Glomerular visceral epithelial cell (primary cell): ENCODE results near the gene FXYD6.
"Not testable (repeated sequence)": the region's sequence is repeated elsewhere in the genome, so short reads cannot be mapped to it uniquely, and the experiment has no call there.

Experiments
- DNase-seq: peaks from one replicate; pipeline ENCODE4 v3.0.0-alpha.2; 2016; ENCODE audit errors: extremely low spot score

The FXYD6 gene

DNA sequence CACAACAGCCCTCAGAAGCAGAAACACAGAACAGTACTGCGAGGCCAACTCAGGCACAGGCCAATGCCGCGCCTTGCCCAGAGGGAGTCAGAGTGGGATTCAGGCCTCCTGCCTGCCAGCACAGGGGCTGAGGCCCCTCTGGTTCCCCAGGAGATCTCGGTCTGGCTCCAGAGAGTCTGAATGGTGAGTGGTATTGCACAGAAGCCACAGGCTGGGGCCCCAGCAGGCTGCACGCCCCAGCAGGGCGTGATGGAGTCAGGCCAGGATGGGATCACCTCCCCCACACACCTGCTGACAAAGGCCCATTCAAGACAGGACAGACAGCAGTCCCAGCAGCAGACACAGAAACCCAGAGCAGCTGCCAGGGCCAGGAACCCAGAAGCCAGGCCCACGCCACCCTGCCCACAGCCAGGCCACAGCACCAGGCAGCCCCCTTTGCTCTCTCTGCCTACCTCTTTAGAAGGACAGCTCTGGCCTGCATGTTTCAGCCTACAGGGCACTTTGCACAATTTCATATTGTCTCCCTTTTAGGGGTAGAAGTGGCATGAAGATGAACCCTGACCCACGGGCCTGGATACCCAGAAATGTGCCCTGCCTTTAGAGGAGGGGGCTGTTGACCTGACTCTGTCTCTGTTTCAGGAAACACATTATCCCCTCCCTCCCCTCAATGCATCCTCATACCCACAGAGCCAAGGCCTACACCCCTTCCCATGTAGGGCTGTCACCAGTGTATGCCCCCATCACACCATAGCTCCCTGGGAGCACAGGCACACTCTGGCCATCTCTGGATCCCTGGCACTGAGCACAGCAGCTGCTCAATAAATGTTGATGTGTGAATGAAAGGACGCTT is 6.1 kb downstream of the FXYD6 start:
- no peak for DNase-seq

DNA sequence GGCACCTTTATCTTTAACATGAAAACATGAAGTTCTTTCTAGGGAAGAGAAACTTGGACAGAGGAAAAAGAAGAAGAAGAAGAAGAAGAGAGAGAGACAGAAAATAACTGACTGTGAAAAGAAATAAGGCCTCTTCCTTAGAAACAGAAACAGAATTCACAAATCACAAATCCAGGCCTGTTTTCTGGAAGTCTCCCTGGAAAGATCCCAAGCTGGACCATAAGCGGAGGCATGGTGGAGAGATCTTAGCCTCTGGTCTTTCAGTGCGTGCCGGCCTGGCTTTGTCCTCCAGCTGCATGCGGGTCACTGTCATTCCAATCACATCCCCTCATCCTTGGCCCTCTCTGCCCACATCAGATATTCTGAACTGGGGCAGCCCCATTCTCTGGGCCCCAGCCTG is 6.9 kb downstream of the FXYD6 start:
- no peak for DNase-seq

DNA sequence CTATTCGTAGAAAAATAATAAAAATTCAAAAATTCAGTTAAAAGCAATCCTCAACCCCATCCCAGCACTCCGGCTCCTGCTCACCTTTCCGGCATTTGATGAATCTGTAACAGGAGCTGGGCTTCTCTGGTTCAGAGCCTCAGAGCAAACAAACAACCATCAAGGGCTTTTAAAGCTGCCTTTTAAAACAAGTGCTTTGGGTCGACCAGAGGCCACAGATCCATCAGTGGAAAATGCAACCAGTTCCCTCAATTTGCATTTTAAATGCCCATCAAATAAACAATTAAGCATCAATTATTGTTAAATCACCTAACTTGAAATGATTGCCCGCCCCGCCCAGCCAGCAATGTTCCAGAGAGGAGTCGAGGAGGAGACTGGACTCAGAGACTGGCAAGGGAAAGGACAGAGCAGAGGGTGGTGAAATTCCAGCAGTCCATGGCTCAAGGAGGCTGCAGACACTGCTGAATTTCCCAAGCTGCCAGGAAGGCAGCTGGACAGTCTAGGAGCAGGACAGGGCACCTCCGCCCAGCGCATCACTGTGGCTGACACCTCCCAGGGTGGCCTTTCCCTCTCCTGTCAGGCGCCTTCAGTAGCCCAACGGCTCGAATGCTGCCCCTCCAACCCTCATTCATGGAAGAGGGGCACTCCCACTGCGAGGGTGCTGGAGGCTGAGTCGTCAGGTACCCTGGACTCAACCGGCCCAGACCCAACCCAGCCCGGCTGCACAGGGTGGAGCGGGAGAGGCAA is 7.5 kb downstream of the FXYD6 start:
- no peak for DNase-seq

DNA sequence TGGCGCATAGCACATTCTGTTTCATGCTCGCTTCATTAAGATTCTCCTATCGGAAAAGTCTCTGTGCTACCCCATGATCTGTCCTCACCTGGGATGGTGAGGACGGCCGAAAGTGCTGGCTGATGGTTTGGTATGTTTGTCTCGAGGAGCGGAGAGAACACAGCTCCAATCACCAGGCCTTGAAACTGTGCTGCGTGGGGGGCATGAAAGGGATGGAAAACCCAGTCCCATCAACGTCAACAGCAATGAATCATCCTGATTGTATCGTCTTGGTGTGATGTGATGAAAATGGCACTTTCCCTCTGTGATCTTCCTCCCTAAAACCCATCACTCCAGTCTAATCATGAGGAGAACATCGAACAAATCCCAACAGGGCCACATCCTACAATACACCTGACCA is 8.4 kb downstream of the FXYD6 start:
- no peak for DNase-seq

DNA sequence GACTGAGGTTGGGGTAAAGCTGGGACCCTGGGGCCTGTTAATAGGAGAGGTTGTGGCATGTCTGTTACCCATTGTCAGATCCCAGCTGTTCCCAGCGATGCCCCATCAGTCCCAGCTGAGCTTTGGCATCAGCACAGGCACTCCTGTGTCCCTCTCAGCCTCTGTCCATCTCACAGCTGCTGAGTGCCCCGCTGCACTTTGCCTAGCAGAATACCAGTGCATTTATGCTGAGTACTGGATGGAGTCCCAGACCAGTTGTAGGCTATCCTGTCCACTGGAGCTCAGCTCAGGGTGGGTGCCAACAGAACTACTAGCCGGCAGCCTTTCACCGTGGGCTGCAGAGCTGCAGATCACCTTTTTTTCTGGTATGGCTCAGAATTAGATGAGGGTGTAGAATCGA is 9.9 kb downstream of the FXYD6 start:
- DNase-seq = no peak

DNA sequence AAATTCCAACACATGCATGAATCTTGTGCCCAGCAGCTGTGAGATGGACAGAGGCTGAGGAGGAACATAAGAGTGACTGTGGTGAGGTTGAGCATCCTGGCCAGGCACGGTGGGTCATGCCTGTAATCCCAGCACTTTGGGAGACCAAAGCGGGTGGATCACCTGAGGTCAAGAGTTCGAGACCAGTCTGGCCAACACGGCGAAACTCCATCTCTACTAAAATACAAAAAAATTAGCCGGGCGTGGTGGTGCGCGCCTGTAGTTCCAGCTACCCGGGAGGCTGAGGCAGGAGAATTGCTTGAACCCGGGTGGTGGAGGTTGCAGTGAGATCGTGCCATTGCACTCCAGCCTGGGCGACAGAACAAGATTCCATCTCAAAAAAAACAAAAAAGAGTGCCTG is 10.9 kb downstream of the FXYD6 start:
- DNase-seq = not testable (repeated sequence)

DNA sequence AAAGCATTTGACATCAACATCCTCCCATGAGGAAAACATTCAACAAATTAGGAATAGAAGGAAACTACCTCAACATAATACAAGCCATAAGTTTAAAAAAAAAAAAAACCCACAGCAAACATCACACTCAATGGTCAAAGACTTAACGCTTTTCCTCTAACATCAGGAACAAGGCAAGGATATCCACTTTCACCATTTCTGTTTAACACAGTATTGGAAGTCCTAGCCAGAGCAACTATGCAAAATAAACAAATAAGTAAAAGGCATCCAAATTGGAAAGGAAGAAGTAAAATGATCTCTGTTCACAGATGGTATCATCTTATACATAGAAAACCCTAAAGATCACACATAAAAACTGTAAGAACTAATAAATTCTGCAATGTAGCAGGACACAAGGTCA is 13.1 kb downstream of the FXYD6 start:
- DNase-seq = no peak

DNA sequence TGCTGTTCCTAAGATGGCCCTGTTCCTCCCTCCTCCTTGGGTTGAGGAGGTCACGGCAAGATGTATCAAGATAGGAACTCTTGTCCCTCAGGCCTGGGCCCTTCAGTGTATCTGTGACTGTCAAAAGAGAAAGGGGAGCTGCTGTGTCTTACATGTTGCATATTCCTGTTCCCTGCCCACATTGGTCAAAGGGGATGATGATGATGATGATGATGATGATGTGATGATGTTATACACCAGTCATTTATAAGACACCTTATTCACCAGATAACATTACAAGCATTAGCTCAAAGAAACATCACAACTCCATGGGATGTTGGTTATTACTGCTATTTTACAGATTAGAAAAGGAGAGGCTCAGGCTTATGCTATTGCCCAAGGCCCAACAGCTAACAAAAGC is 13.7 kb downstream of the FXYD6 start:
- DNase-seq = no peak

DNA sequence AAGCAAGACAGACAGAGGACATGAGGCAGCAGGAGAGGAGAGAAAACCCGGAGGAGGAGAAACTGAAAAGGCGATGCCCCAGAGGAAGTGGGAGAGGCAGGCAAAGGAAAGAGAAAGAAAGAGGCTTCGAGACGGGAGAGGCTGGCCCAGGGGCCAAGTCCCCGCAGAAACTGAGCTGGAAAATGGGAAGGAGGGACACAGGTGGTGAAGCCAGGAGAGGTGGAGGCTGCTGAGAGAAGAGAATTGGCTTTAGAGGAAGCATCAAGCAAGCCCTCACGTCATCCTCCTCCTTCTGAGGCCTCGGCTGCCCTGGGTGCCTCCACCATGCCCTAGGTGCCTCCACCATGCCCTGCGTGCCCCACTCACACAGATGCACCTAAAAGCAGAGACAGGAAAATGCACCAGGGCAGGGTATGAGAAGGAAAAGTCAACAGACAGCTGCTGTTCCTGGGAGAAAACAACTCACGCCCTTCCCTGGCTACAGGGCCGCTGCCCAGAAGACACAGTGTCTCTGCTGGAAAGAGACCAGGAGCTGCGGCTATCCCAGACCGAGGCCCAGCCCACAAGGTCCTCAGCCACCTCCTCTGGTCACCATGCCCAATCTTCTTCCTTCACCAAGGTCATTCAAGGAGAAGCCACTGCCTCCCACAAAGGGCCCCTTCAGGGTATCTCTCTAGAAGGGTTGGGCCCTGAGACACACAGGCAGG is 14.3 kb downstream of the FXYD6 start:
- DNase-seq = no peak

DNA sequence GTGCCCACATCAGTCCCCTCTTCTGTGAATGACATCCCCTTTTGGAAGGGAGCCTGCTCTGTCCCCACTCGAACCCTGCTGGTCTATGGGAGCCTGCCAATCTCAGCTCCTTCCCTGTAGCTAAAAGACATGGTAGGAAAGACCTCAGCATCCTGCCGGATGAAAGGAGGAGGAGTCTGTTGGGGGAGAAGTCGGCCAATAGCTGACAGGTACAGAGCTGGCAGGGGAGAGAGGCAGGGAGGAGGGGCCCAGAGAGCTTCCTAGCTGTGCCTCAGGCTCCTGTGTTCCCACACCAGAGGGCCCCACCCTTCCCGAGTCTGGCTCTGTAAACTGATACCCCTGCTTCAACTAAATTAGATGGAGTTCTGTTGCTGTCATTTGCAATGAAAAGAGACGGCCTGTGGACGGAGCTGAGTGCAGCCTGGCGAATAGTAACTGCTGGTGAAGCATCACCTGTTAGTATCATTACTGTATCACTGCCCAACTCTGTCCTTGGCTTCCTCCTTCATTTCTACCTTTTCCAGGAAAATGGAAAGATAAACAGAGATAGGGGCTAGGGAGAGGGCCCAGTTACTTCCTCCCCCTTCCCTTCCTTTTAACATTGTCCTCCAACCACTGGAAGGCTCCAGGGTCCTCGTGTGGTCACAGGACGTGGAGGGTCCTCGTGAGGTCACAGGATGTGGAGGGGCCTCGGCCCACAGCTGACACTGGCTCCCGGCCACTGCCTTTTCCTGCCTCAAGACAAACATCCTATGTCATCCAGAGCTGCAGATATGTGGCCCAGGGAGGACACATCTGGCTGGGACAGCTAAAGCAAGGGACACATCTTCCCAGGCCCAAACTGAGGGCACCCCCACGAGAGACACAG is 15.1 kb downstream of the FXYD6 start:
- DNase-seq = no peak

DNA sequence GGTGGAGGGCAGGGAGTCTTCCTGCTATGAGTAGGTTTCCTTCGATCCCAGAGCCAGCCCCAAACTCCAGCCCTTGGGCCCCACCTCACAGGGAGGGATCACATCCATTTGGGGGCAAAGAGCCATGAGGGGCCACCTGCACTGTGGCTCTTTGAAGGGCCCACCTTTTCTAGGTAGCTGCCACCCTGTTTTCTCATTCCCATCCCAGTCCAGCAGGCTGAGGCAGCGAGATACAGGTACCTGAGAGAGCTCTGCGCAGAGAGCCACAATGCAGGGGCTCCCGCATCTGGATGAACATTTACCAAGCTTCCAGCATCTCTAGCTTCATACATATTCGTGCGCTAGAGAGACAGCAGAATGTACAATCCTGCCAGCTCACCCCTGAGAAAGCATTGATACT is 16.3 kb downstream of the FXYD6 start:
- no peak for DNase-seq

DNA sequence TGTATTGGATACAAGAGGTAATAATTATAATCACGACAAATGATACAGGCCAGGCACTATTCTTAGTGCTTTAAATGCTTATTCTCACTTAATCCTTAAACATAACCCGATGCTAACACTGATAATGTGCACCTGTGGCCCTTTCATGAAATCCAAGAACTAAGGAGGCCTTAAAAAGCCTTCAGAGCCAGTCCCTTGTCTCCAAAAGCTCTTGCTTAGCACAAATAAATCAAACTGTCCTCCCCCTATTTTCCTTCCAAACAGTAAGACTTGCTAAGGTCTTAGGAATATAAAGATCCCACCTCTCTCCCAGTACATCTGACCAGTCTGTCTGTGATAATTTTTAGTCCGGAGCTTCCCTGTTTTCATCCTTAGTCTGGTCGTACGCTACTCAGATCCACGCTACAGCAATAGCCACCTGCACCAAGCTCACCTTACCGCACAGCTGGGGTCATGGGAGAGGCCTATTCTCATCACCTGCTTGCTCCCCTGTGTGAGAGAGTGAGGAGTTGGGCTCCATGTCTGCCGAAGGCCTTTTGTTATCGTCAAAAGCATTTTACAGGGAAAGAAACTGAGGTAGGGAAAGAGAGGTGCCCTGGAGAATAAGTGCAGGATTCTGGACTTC is 16.9 kb downstream of the FXYD6 start:
- DNase-seq = no peak

DNA sequence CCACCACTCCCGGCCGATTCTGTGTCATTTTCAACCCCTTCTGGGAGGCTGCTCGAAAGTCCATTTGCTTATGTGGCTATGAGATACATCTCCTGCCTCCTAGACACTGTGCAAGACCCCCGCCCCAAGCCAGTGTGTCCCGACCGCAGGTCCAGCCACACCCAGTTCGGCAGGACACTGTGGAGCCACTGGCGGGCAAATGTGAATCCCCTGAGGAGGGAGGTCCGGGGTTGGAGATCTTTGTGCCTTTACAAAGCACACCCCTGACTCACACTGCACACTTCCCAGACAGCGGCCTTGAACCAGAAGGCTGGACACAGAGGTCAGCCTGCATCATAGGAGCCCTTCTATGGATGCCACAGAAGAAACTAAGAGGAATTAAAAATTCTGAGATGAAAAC is 17.4 kb downstream of the FXYD6 start:
- DNase-seq = no peak

DNA sequence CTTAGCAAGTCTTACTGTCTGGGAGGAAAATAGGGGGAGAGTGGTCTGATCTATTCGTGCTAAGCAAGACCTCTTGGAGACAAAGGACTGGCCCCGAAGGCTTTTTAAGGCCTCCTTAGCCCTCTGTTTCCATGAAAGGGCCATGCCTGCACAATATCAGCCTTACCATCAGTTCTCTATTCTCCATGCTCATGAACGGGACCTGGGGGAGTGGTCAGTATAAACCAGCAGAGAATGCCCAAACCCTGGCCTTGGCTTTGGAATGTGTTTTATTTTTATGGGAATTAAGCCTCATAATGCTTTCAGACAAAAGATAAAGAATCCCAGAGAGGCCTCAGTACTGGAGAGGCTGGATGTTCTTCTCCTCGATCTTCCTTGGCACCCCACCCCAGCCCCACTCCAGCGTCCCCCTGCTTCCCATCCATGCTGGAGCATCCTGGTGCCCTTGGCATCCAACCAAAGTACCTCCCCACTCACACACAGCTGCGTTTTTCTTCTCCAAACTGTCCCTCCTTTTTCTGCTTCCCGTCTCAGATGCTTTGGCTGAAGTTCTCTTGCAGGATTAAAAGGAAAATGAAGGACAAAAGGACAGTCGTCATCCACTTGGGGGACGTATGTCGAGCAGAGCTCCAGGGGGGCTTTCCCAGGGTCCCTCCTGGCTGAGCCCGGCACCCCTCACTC is 18.6 kb downstream of the FXYD6 start:
- no peak for DNase-seq

DNA sequence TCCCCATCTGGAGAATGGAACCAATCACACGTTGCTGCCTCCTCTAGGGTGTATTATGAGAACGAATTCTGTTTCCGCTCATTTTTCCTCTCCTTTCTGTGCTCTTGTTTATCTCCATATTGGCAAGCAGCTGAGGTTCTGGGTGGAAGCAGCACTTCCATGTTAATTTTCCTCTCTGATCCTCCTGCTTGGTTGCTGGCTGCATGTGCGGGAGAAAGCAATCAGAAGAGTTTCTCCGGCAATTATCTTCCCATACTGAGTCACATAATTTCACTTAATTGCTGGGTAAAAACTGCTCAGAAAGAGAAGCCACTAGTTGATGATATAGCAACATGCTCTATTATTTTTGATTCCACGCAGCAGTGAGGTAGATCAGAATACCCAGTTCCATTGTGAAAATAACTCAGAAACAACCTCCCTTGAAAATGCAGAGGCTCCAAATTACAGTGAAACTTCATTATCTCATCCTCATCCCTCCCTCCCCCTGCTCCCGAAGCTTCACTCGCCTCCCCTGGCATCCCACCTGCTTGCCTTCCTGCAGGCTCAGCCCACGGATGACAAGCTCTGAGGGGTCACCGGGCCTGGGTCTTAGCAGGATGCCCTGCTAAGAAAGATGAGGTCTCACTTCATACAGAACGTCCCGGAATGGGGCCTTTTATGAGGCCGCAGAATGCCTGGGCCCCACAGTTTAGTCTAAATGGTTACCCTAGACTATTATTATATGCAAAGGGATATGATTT is 20.4 kb downstream of the FXYD6 start:
- DNase-seq = no peak

DNA sequence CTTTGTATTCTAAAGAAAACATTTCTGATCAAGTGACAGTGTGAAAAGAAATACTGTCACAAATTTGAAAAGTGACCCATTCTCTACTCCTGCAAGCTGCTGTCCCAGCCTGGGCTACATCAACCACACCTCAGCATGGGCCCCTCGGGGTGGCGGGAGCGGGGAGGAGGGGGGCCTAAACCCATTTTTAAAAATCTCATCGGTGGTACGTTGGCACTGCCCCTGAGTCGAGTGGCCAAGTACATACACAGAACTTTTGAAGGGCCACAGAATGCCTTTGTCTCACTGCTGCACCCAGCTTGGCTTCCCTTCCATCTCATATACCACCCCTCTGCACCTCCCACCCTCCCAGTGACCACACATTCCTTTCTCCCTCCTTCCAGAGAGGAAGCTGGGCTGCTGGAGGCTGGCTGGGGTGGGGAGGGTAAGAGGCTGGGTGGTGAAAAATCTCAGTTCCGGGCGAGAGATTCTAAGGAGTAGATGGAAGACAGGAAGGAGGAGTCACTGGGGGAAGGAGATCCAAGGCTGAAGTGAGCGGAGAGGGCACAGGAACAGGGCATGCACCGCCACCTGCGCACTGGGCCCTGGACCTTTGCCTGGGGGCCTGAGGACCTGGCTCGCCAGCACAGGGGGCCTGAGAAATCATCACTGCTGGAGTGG is 21.1 kb downstream of the FXYD6 start:
- no peak for DNase-seq

DNA sequence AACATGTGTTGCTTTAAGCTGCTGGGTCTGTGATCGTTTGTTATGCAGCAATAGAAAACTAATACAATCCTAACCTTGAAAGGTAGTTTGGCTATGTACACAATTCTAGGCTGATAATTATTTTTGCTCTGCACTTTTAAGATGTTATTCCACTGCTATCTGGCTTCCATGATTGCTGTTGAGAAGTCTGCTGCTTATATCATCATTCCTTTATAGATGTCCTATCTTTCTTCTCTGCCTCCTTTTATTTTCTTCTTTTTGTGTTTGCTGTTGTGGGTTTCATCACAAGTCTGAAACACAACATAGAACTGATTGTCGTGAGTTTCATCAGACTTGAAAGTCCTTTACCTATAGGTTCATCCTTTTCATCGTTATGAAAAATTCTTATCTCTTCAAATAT is 24.1 kb downstream of the FXYD6 start:
- no peak for DNase-seq

DNA sequence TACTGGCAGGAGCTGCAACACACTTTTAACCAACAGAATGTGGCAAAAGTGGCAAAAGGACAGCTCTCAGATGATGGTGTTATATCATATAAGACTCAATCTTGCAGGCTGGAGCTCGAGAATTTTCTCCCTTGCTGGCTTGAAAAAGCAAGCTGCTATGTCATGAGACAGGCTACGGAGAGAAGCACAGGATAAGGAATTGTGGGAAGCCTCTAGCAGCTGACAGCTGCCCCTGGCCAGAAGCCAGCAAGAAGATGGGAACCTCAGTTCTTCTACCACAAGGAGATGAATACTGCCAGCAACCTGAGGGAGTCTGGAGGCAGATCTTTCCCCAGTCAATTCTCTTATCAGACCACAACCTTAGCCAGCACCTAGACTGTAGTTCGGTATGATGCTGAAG is 24.6 kb downstream of the FXYD6 start:
- no peak for DNase-seq

DNA sequence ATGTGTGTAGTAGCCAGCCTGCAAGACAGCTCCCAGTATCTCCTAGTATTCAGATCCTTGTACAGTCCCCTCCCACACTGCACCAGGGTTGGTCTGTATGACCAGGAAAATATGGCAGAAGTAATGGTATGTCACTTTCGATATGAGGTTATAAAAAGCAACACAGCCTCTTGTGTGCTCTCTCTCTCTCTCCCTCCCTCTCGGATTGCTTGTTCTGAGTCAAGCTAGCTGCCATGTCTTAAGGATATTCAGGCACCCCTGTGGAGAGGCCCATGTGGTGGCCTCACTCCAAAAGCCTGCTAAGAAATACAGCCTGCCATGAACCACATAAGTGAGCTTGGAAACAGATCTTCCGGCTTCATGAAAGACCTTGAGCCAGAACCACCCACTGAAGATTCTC is 25.4 kb downstream of the FXYD6 start:
- DNase-seq = no peak
